HepG2 (cell line): ENCODE results near the gene INO80B. TPM values are rescaled to one million over a fixed set of nuclear protein-coding genes. Genes with fewer than 3 reads are reported as not detected.

ENCODE experiments used
- PHF8 ChIP-seq: sonication (generic); formaldehyde crosslinking; IDR thresholded peaks from 2 replicates; pipeline ENCODE4 v1.5.0; 2020; ENCODE audit warnings: missing genetic modification reagents
- POLR2A ChIP-seq, 2 experiments: IDR thresholded peaks; 2 replicates each; pipeline ENCODE4 v1.6.1; 2011; ENCODE audit warnings: low read depth in 2 of 2, low read length in 2 of 2, mild to moderate bottlenecking in 1 of 2, moderate library complexity in 1 of 2; ENCODE audit not compliant: insufficient read depth in 1 of 2
- POLR2AphosphoS2 ChIP-seq: IDR thresholded peaks from 2 replicates; pipeline ENCODE4 v1.6.1; 2011; ENCODE audit warnings: low read depth, low read length, improper control_type of control experiment
- RBM22 ChIP-seq: fragments of 200-400 bp; formaldehyde crosslinking; optimal IDR thresholded peaks from 2 replicates; pipeline ENCODE3; 2017; ENCODE audit warnings: mild to moderate bottlenecking, low read length, moderate library complexity
- SOX6 ChIP-seq, 2 experiments: fragments of 450-650 bp in 1 of 2; sonication (generic) in 1 of 2; formaldehyde crosslinking in 1 of 2; IDR thresholded peaks; 2 replicates each; pipeline versions ENCODE4 v1.4.0 to v1.6.1; 2017 to 2020; ENCODE audit warnings: antibody characterized with exemption in 1 of 2, mild to moderate bottlenecking in 1 of 2, missing genetic modification reagents in 1 of 2
- SP4 ChIP-seq: sonication (generic); formaldehyde crosslinking; IDR thresholded peaks from 2 replicates; pipeline ENCODE4 v1.8.1; 2023; ENCODE audit warnings: mild to moderate bottlenecking, missing genetic modification reagents
- SPEN ChIP-seq: sonication (generic); formaldehyde crosslinking; IDR thresholded peaks from 2 replicates; pipeline ENCODE4 v1.5.1; 2020; ENCODE audit warnings: low read depth, mild to moderate bottlenecking, missing genetic modification reagents
- U2AF2 ChIP-seq: fragments of 200-400 bp; formaldehyde crosslinking; IDR thresholded peaks from 2 replicates; pipeline ENCODE4 v1.6.1; 2017; ENCODE audit warnings: low read depth, mild to moderate bottlenecking, low read length
- ZNF382 ChIP-seq: sonication (generic); formaldehyde crosslinking; IDR thresholded peaks from 2 replicates; pipeline ENCODE4 v1.5.0; 2020; ENCODE audit warnings: missing genetic modification reagents, mild to moderate bottlenecking, borderline replicate concordance
- ZNF460 ChIP-seq: sonication (generic); formaldehyde crosslinking; IDR thresholded peaks from 2 replicates; pipeline ENCODE4 v1.5.1; 2020; ENCODE audit warnings: missing genetic modification reagents, mild to moderate bottlenecking, borderline replicate concordance
- polyA plus RNA-seq, 8 experiments: library from polyadenylated mRNA; depleted of rRNA in 3 of 8; stranded (reverse) in 7 of 8; unstranded in 1 of 8; fragments of >200 nt; fragmentation: Illumina TruSeq in 4 of 8; extraction: Trizol in 4 of 8; gene quantifications; 2 replicates each; pipeline versions ENCODE4 v1.2.1 to v1.2.3, GENCODE V29; 2011 to 2016; ENCODE audit warnings: low read depth in 4 of 8, missing spikeins in 1 of 8, mixed read lengths in 1 of 8; ENCODE audit not compliant: insufficient read depth in 1 of 8
- total RNA-seq, 5 experiments: library from RNA; depleted of rRNA; stranded (reverse); fragments of >200 nt; fragmentation: Illumina TruSeq; extraction: Trizol; gene quantifications; 2 replicates each; pipeline ENCODE4 v1.2.3, GENCODE V29; 2016; ENCODE audit warnings: low read depth in 1 of 5
- TF ChIP-seq, protein P1 (sequence below): sonication (generic); formaldehyde crosslinking; IDR thresholded peaks from 2 replicates; pipeline ENCODE4 v1.4.0; 2020; ENCODE audit warnings: missing genetic modification reagents
- TF ChIP-seq, protein P2 (sequence below): sonication (generic); formaldehyde crosslinking; IDR thresholded peaks from 2 replicates; pipeline ENCODE4 v1.4.0; 2020; ENCODE audit warnings: missing genetic modification reagents
- TF ChIP-seq, protein P3 (sequence below), 2 experiments: IDR thresholded peaks; 2 replicates each; pipeline ENCODE4 v1.6.1; 2011 to 2012; ENCODE audit warnings: low read length in 2 of 2, borderline replicate concordance in 1 of 2, low read depth in 1 of 2, mild to moderate bottlenecking in 1 of 2, moderate library complexity in 1 of 2
- TF ChIP-seq, protein P4 (sequence below): sonication (generic); formaldehyde crosslinking; IDR thresholded peaks from 2 replicates; pipeline ENCODE4 v1.8.1; 2023; ENCODE audit warnings: mild to moderate bottlenecking, inconsistent platforms, moderate library complexity, missing genetic modification reagents, borderline replicate concordance

The INO80B gene
- total and polyA plus RNA-seq, 2 of the 13 experiments (the other 11 are each of a cell fraction or from before 2014, with no cell fraction given): 6.2 to 14.5 TPM

- TF ChIP-seq, protein P1, sequence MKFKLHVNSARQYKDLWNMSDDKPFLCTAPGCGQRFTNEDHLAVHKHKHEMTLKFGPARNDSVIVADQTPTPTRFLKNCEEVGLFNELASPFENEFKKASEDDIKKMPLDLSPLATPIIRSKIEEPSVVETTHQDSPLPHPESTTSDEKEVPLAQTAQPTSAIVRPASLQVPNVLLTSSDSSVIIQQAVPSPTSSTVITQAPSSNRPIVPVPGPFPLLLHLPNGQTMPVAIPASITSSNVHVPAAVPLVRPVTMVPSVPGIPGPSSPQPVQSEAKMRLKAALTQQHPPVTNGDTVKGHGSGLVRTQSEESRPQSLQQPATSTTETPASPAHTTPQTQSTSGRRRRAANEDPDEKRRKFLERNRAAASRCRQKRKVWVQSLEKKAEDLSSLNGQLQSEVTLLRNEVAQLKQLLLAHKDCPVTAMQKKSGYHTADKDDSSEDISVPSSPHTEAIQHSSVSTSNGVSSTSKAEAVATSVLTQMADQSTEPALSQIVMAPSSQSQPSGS (CRISPR knock-in tag): no peak
- TF ChIP-seq, protein P2, sequence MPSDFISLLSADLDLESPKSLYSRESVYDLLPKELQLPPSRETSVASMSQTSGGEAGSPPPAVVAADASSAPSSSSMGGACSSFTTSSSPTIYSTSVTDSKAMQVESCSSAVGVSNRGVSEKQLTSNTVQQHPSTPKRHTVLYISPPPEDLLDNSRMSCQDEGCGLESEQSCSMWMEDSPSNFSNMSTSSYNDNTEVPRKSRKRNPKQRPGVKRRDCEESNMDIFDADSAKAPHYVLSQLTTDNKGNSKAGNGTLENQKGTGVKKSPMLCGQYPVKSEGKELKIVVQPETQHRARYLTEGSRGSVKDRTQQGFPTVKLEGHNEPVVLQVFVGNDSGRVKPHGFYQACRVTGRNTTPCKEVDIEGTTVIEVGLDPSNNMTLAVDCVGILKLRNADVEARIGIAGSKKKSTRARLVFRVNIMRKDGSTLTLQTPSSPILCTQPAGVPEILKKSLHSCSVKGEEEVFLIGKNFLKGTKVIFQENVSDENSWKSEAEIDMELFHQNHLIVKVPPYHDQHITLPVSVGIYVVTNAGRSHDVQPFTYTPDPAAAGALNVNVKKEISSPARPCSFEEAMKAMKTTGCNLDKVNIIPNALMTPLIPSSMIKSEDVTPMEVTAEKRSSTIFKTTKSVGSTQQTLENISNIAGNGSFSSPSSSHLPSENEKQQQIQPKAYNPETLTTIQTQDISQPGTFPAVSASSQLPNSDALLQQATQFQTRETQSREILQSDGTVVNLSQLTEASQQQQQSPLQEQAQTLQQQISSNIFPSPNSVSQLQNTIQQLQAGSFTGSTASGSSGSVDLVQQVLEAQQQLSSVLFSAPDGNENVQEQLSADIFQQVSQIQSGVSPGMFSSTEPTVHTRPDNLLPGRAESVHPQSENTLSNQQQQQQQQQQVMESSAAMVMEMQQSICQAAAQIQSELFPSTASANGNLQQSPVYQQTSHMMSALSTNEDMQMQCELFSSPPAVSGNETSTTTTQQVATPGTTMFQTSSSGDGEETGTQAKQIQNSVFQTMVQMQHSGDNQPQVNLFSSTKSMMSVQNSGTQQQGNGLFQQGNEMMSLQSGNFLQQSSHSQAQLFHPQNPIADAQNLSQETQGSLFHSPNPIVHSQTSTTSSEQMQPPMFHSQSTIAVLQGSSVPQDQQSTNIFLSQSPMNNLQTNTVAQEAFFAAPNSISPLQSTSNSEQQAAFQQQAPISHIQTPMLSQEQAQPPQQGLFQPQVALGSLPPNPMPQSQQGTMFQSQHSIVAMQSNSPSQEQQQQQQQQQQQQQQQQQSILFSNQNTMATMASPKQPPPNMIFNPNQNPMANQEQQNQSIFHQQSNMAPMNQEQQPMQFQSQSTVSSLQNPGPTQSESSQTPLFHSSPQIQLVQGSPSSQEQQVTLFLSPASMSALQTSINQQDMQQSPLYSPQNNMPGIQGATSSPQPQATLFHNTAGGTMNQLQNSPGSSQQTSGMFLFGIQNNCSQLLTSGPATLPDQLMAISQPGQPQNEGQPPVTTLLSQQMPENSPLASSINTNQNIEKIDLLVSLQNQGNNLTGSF (CRISPR knock-in tag): no peak
- no peak for TF ChIP-seq U2AF2
- TF ChIP-seq SOX6 (IDR thresholded peaks at IDR 0.05): no peak
- no peak for TF ChIP-seq SOX6 (CRISPR knock-in tag; IDR thresholded peaks at IDR 0.05)
- TF ChIP-seq POLR2A (IDR thresholded peaks at IDR 0.05; ENCODE audit: insufficient read depth in 1 of 2, low read depth in 2 of 2, low read length in 2 of 2): peak in 1 of 2 experiments; percentile 52; a peak in 2 of 4 replicates
- TF ChIP-seq PHF8 (CRISPR knock-in tag): peak; percentile 30; the same call in 1 of the 2 replicates
- TF ChIP-seq RBM22: peak; percentile 94
- TF ChIP-seq ZNF460 (CRISPR knock-in tag): no peak
- TF ChIP-seq, protein P3, sequence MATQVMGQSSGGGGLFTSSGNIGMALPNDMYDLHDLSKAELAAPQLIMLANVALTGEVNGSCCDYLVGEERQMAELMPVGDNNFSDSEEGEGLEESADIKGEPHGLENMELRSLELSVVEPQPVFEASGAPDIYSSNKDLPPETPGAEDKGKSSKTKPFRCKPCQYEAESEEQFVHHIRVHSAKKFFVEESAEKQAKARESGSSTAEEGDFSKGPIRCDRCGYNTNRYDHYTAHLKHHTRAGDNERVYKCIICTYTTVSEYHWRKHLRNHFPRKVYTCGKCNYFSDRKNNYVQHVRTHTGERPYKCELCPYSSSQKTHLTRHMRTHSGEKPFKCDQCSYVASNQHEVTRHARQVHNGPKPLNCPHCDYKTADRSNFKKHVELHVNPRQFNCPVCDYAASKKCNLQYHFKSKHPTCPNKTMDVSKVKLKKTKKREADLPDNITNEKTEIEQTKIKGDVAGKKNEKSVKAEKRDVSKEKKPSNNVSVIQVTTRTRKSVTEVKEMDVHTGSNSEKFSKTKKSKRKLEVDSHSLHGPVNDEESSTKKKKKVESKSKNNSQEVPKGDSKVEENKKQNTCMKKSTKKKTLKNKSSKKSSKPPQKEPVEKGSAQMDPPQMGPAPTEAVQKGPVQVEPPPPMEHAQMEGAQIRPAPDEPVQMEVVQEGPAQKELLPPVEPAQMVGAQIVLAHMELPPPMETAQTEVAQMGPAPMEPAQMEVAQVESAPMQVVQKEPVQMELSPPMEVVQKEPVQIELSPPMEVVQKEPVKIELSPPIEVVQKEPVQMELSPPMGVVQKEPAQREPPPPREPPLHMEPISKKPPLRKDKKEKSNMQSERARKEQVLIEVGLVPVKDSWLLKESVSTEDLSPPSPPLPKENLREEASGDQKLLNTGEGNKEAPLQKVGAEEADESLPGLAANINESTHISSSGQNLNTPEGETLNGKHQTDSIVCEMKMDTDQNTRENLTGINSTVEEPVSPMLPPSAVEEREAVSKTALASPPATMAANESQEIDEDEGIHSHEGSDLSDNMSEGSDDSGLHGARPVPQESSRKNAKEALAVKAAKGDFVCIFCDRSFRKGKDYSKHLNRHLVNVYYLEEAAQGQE (IDR thresholded peaks at IDR 0.05; ENCODE audit: borderline replicate concordance in 1 of 2, low read depth in 1 of 2, low read length in 2 of 2): no peak
- no peak for TF ChIP-seq ZNF382 (CRISPR knock-in tag)
- TF ChIP-seq SP4 (CRISPR knock-in tag): 0 out of 2 replicates have a peak, but pooled peaks have one; percentile 17
- peak; percentile 45; the same call in 1 of the 2 replicates for TF ChIP-seq POLR2AphosphoS2
- no peak for TF ChIP-seq SPEN (CRISPR knock-in tag)
- TF ChIP-seq, protein P4, sequence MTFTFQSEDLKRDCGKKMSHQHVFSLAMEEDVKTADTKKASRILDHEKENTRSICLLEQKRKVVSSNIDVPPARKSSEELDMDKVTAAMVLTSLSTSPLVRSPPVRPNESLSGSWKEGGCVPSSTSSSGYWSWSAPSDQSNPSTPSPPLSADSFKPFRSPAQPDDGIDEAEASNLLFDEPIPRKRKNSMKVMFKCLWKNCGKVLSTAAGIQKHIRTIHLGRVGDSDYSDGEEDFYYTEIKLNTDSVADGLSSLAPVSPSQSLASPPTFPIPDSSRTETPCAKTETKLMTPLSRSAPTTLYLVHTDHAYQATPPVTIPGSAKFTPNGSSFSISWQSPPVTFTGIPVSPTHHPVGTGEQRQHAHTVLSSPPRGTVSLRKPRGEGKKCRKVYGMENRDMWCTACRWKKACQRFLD (CRISPR knock-in tag): no peak
These were observed 50.8 kb downstream of the INO80B start (continued) for GRCh38 chr2:74505448-74506246.
